MM.1S (cell line): ENCODE results near the gene DBF4.
A peak's percentile ranks its signal among the peaks of the same experiment; 100 is the strongest.
"Not testable (repeated sequence)": the region's sequence is repeated elsewhere in the genome, so short reads cannot be mapped to it uniquely, and the experiment has no call there.

ENCODE experiments used
- DNase-seq: peaks from one replicate; pipeline ENCODE4 v3.0.0-alpha.2; 2015
- H2AFZ ChIP-seq: fragments of 300-600 bp; sonication (generic); 2 replicates; pipeline ENCODE4 v1.6.0; 2016; ENCODE audit warnings: antibody characterized with exemption, low read length
- H3F3A ChIP-seq: fragments of 300-600 bp; sonication (generic); 2 replicates; pipeline ENCODE4 v1.6.1; 2016; ENCODE audit warnings: mild to moderate bottlenecking, antibody characterized with exemption, low read length, moderate library complexity, mixed read lengths; ENCODE audit not compliant: insufficient read depth
- H3K27ac ChIP-seq: fragments of 300-600 bp; sonication (generic); 2 replicates; pipeline ENCODE4 v1.5.1; 2016; ENCODE audit warnings: mild to moderate bottlenecking, low read length
- H3K27me3 ChIP-seq: fragments of 300-600 bp; sonication (generic); replicated peaks from 2 replicates; pipeline ENCODE4 v1.6.0; 2016; ENCODE audit warnings: low read length; ENCODE audit not compliant: insufficient read depth
- H3K36me3 ChIP-seq: fragments of 300-600 bp; sonication (generic); replicated peaks from 2 replicates; pipeline ENCODE4 v1.6.1; 2016; ENCODE audit warnings: mild to moderate bottlenecking, low read length, mixed read lengths; ENCODE audit not compliant: insufficient read depth
- H3K4me1 ChIP-seq: fragments of 300-600 bp; sonication (generic); 2 replicates; pipeline ENCODE4 v1.6.1; 2016; ENCODE audit warnings: low read length, mixed read lengths
- H3K4me2 ChIP-seq: fragments of 300-600 bp; sonication (generic); 2 replicates; pipeline ENCODE4 v1.6.0; 2016; ENCODE audit warnings: low read depth, low read length
- H3K4me3 ChIP-seq: fragments of 300-600 bp; sonication (generic); 2 replicates; pipeline ENCODE4 v1.5.1; 2016; ENCODE audit warnings: low read length, mixed read lengths
- H3K79me2 ChIP-seq: fragments of 300-600 bp; sonication (generic); 2 replicates; pipeline ENCODE4 v1.6.1; 2016; ENCODE audit warnings: mixed run types, low read length, mixed read lengths
- H3K9ac ChIP-seq: fragments of 300-600 bp; sonication (generic); 2 replicates; pipeline ENCODE4 v1.6.1; 2016; ENCODE audit warnings: low read length, mixed read lengths
- H3K9me2 ChIP-seq: fragments of 300-600 bp; sonication (generic); replicated peaks from 2 replicates; pipeline ENCODE4 v1.6.1; 2016; ENCODE audit warnings: mild to moderate bottlenecking, low read length, mixed read lengths; ENCODE audit not compliant: insufficient read depth
- H3K9me3 ChIP-seq: fragments of 300-600 bp; sonication (generic); replicated peaks from 2 replicates; pipeline ENCODE4 v1.6.1; 2016; ENCODE audit warnings: mild to moderate bottlenecking, low read length, mixed read lengths; ENCODE audit not compliant: insufficient read depth
- H4K20me1 ChIP-seq: fragments of 300-600 bp; sonication (generic); 2 replicates; pipeline ENCODE4 v1.6.1; 2016; ENCODE audit warnings: mild to moderate bottlenecking, low read length, moderate library complexity, mixed read lengths; ENCODE audit not compliant: insufficient read depth
- CTCF ChIP-seq: fragments of 300-600 bp; sonication (generic); IDR thresholded peaks from 2 replicates; pipeline ENCODE4 v1.5.1; 2016; ENCODE audit warnings: antibody characterized with exemption, low read length, mixed read lengths
- EZH2 ChIP-seq: fragments of 300-600 bp; sonication (generic); optimal IDR thresholded peaks from 2 replicates; pipeline ENCODE3; 2017; ENCODE audit warnings: low read depth, mild to moderate bottlenecking, antibody characterized with exemption, low read length, mixed read lengths
- EZH2phosphoT487 ChIP-seq: fragments of 300-600 bp; sonication (generic); IDR thresholded peaks from 2 replicates; pipeline ENCODE4 v1.6.1; 2018; ENCODE audit warnings: antibody characterized with exemption, low read length

The DBF4 gene, protein sequence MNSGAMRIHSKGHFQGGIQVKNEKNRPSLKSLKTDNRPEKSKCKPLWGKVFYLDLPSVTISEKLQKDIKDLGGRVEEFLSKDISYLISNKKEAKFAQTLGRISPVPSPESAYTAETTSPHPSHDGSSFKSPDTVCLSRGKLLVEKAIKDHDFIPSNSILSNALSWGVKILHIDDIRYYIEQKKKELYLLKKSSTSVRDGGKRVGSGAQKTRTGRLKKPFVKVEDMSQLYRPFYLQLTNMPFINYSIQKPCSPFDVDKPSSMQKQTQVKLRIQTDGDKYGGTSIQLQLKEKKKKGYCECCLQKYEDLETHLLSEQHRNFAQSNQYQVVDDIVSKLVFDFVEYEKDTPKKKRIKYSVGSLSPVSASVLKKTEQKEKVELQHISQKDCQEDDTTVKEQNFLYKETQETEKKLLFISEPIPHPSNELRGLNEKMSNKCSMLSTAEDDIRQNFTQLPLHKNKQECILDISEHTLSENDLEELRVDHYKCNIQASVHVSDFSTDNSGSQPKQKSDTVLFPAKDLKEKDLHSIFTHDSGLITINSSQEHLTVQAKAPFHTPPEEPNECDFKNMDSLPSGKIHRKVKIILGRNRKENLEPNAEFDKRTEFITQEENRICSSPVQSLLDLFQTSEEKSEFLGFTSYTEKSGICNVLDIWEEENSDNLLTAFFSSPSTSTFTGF

GRCh38 chr7:87876040-87876868 is at the start of gene DBF4, which contains the start of gene SLC25A40:
DBF4 (plus strand) TSS chr7:87876493; CDS start chr7:87876733, 240 bp downstream.
SLC25A40 (minus strand) TSS chr7:87876360; CDS start chr7:87858727, 17,633 bp downstream.
- H3K9me2 ChIP-seq = no peaks in the 10 kb centered on the region
- no peaks in the 10 kb centered on the region for H3K27me3 ChIP-seq
- H3K4me2 ChIP-seq = peak within 1 kb of the TSS; percentile 84
- no peak for TF ChIP-seq EZH2
- no peak for TF ChIP-seq CTCF
- no peak for TF ChIP-seq EZH2phosphoT487
- peaks cover 20% of the 10 kb centered on the region for H3F3A ChIP-seq
- H3K79me2 ChIP-seq = peaks cover 90% of the 10 kb centered on the region
- peaks cover under 1% of the 10 kb centered on the region; the same call in 1 of the 2 replicates for H3K36me3 ChIP-seq
- no peaks in the 10 kb centered on the region for H3K9me3 ChIP-seq
- peak within 1 kb of the TSS; percentile 96 for H2AFZ ChIP-seq
- peak within 1 kb of the TSS; percentile 90 for H3K9ac ChIP-seq
- no peaks in the 10 kb centered on the region; the same call in 1 of the 2 replicates for H4K20me1 ChIP-seq
- DNase-seq = peak; percentile 97
- H3K27ac ChIP-seq = peak within 1 kb of the TSS; percentile 94
- H3K4me1 ChIP-seq = peaks cover 5% of the 10 kb centered on the region; the same call in 1 of the 2 replicates
- peak within 1 kb of the TSS; percentile 94 for H3K4me3 ChIP-seq

DNA sequence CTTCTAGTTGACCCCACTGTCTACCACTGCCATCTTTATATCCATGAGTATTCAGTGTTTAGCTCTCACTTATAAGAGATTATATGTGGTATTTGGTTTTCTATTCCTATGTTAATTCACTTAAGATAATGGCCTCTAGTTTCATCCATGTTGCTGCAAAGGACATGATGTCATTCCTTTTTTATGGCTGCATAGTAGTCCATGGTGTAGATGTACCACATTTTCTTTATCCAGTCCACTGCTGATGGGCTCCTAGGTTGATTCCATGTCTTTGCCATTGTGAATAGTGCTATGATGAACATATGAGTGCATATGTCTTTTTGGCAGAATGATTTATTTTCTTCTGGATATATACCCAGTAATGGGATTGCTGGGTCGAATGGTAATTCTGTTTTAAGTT is 47.9 kb upstream of the DBF4 start:
- not testable (repeated sequence) for H3K36me3 ChIP-seq, H3K4me2 ChIP-seq, H3K79me2 ChIP-seq, H2AFZ ChIP-seq, H3K4me1 ChIP-seq, H3K9me3 ChIP-seq, H3F3A ChIP-seq, H3K27ac ChIP-seq, H3K9me2 ChIP-seq, DNase-seq, H3K27me3 ChIP-seq, H3K9ac ChIP-seq, H3K4me3 ChIP-seq, H4K20me1 ChIP-seq

- no peaks in the 10 kb centered on the region for H3K9me3 ChIP-seq
- no peaks in the 10 kb centered on the region for H3F3A ChIP-seq
- no peak overlapping the region for H3K9ac ChIP-seq
- H3K4me3 ChIP-seq = no peak overlapping the region
- H3K9me2 ChIP-seq = no peaks in the 10 kb centered on the region
- H3K4me1 ChIP-seq = no peaks in the 10 kb centered on the region
- no peak for TF ChIP-seq EZH2
- no peak for TF ChIP-seq CTCF
- no peak for TF ChIP-seq EZH2phosphoT487
- H3K4me2 ChIP-seq = no peak overlapping the region
- H4K20me1 ChIP-seq = no peaks in the 10 kb centered on the region
- no peak overlapping the region for H3K27ac ChIP-seq
- H3K27me3 ChIP-seq = no peaks in the 10 kb centered on the region
- DNase-seq = no peak
- peaks cover 3% of the 10 kb centered on the region; the same call in 1 of the 2 replicates for H3K36me3 ChIP-seq
- no peak overlapping the region for H2AFZ ChIP-seq
- H3K79me2 ChIP-seq = no peaks in the 10 kb centered on the region
Measured at GRCh38 chr7:87831097-87831496, 45.2 kb upstream of the DBF4 start.
